Islet precursor cell (in vitro differentiated cells): Measurements from ENCODE around the gene PCSK1.
"Not testable (repeated sequence)": the region's sequence is repeated elsewhere in the genome, so short reads cannot be mapped to it uniquely, and the experiment has no call there.

Experiments
- DNase-seq: peaks from one replicate; pipeline ENCODE4 v3.0.0-alpha.2; 2018

Gene PCSK1

DNA sequence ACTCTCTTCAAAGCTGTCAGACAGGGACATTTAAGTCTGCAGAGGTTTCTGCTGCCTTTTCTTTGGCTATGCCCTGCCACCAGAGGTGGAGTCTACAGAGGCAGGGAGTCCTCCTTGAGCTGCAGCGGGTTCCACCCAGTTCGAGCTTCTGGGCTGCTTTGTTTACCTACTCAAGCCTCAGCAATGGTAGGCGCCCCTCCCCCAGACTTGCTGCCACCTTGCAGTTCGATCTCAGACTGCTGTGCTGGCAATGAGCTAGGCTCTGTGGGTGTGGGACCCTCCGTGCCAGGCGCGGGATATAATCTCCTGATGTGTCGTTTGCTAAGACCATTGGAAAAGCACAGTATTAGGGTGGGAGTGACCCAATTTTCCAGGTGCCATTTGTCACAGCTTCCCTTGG is 65.7 kb downstream of the PCSK1 start:
- not testable (repeated sequence) for DNase-seq

DNA sequence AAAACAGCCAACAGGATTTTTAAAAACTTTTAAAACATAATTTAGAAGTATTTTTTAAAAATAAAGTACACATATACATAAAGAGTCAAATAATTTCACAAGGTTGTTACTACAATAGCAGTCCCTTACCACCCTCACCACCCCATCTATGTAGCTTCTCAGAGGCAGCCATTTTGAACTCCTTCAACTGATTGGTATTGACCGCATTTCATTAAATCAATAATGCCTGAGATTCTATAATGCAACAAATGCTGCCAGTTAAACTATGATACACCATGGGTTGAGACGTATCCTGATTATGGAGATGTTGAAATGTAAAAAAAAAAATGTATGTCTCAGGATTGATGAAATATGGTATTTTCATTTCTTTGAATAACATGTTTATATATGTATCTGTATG is 78.8 kb downstream of the PCSK1 start:
- no peak for DNase-seq

GRCh38 chr5:96353220-96353619 is 79.8 kb downstream of the PCSK1 start:
- no peak for DNase-seq

DNA sequence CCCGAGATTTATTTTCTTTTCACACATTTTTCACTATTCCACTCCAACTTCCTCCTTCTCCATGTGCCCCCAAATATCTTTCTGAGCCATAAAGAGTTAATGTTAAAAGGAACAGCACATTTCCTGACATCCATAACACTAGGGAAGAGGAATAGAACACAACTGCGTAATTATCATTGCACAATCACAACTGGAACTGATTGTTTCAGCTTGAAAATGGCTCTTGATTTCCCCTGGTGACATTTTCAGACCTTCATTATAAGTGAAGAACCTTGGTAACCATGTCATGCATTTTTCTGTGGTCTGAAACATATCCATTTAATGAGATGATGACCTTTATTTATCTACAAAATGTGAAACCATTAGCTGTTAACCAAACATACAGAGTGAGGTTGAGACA is 82.4 kb downstream of the PCSK1 start:
- DNase-seq, result no peak

DNA sequence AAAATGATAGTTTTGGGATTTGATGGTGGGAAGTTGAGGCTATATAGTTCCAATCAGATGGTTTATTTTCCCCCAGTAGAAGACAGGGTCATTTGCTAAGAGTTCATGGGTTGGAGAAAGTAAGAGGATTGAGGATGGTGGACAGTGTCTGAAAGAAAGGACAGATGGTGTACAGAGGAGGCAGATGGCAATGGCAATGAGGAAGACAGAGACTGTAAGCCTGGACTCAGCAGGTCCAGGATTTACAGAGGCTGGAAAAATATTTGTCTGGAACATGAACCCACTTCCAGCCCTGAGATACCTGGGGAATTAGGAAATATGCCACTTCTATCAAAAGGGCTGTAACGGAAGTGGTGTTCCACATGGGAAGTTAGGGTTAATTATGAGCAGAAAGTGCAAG is 84.5 kb downstream of the PCSK1 start:
- no peak for DNase-seq

- no peak for DNase-seq
These were observed 85.4 kb downstream of the PCSK1 start for GRCh38 chr5:96347502-96348292.

DNA sequence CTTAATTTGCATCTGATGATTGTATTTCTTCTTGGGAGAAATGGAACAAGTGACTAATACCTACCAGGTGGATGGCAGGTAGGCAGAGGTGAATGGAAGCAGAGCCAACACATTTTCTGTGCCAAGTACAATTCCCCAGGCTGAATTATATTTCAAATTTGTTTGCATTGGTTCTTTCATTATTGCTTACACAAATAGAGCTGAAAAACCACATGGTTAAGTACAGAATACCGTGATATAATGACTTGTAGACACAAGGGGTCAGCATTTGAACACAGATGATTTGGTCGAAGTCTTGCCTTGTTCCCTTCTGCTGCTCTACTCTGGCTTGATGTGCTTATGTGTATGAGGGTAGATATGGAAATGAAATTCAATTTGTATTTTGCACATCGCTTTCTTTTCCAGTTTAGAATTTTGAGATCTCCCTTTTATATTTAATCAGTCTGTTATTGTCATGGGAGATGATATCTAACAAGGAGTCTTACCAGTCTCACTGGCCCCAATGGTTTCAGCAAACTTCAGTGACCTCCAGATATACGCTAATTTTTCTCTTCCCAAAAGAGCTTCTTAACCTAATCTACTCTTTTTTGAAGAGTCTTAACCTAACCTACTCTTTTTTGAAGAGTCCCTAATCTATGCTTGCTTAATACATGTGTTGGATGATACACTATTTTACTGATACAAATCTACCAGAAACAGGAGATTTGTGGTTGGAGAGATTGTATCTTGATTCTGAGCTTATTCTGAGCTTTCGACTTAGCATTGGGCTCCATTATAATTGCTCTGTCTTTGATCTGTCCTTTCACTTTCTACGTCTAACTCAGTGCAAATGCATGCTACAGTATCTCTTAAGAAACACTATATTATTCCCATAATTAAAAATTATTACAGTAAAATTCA is 88.1 kb downstream of the PCSK1 start:
- DNase-seq, result no peak

GRCh38 chr5:96343094-96343493 is 90.0 kb downstream of the PCSK1 start:
- no peak for DNase-seq

- DNase-seq, result no peak
These were observed 90.5 kb downstream of the PCSK1 start for GRCh38 chr5:96342581-96342980.
